Kidney tubule cell (primary cell): ENCODE results near the gene NTF3.

ENCODE experiments used
- DNase-seq: peaks from one replicate; pipeline ENCODE4 v3.0.0-alpha.2; 2018; ENCODE audit warnings: low spot score

The NTF3 gene

DNA sequence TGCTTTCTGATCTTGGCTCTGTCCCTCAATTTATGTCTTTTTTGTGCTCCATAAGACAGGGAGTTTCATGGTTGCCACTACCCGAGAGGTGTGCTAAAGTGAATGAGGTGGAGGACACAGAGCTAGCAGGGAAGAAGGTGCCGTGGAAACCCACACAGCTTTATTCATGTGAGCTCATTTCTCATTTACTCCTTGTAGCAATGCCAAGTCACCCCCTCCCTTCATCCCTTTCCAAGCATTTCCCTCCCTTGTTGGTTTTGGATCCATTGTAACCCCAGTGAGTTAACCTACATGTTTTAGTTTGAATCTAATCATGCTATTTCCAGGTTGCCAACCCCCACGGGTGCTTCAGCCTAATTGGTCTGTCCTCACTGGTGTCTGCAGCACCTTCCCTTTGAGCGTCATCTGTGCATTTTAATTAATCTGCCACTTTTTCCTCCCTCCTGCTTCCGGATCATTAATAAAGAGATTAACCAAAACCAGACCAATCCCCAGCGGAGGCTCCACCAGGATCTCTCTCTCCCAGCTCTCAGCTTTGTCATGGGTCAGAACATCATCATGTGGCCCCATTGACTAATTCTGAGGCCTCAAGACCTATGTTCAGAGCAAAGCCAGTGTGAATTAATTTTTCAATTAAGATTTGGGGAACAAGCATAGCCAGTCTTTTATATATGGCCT, 56.2 kb downstream of the NTF3 start:
- no peak for DNase-seq

DNA sequence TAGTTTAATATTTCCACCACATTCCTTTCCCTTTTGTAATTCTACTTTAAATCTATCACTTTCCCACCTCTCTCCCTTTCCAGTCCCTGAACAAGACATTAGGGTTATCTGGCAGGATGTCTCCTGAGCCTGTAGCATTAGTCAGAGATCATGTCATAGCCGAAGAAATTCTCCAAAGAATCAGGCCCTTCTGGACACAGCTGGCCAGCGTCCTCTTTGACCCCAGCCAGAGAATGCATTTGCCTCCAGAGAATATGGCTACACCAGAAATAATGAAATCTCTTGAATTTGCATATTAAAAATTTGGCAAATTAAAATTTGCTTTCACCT, 56.7 kb downstream of the NTF3 start:
- DNase-seq, result peak; percentile 7

GRCh38 chr12:5489017-5489416, 57.1 kb downstream of the NTF3 start:
- DNase-seq, result no peak

DNA sequence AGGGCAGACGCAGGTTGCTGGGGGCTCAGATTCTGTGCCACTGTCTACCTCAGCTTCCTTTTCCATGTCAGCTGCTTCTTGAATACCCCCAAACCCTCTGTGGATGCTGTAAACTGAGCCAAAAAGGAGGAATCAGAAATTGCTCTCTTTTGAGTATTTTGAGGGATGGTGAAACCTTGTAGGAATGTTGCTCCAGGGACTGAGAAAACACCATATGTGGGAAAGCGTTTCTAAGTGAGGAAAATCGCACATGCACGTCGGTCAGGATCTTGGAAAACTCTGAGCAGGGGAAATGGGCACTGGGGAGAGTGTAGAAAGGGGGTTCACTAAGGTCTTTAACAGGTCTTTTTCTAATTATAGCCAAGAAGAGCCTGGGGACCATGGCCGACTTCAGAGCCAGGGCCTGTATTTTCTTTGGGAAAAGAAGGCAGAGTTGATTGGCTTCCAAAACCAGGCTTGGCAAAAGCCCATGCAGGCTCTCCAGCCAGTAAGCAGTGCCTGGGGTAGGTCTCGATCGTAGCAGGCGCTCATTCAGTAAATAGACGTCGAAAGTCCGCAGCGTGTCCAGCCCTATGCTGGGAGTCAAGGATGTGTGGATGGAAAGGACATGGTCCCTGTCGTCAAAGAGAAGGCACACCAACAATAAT, 58.0 kb downstream of the NTF3 start:
- no peak for DNase-seq

- no peak for DNase-seq
These were observed 60.7 kb downstream of the NTF3 start for GRCh38 chr12:5492562-5492961.

- DNase-seq, result no peak
These were observed 61.1 kb downstream of the NTF3 start for GRCh38 chr12:5493018-5493417.

- no peak for DNase-seq
These were observed 62.4 kb downstream of the NTF3 start for GRCh38 chr12:5494343-5494742.

DNA sequence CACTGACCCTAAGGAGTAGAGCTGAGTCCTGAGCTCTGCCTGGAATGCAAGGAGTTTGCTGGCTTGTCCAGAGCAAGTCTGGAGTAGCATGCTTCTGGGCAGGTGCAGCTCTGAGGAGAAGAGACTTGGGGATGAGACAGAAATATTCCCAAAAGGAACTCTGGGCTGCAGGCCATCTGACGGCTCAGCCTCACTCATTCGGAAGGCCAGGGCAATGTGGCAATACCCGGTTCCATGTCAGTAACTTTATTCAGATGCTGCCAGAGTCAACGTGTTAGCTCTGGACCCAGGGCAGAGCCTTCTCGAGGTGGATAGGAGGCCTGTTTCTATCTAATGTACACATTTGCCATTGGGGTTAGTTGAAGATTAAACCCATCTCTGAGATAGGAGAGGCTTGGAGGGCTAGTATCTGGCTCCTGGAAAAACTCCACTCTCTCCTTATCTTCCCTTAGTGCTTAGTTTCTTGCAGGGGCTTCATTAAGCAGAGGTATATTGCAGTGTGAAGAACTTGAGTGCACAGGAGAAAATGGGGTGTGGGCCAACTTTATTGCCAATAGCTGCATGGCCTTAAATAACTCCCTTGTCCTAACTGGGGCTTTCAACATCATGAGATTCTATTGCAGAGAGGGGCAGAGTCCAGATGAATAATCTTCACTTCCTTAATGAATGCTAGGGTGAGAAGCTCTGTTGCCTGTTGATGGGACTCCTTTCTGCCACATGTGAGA, 65.6 kb downstream of the NTF3 start:
- peak; percentile 28 for DNase-seq

DNA sequence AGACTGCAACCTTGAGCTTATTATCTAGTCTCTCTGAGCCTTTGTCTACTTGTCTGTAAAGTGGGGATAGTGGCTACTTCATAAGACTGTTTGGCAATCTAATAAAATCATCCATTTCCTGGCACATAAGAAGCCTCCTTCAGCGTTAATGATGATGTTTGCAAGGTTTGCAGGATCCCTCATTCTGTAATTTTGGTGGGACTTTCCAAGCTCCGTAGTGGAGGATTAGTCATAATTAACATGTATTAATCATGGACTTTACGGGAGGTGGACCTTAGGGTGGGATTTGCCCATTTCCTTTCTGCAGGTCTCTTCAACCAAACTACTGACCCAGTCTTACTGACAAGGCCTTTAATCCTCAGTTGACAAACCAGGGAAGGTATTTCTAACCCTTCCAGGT, 66.2 kb downstream of the NTF3 start:
- DNase-seq, result peak; percentile 35

GRCh38 chr12:5498806-5499205, 66.9 kb downstream of the NTF3 start:
- no peak for DNase-seq

DNA sequence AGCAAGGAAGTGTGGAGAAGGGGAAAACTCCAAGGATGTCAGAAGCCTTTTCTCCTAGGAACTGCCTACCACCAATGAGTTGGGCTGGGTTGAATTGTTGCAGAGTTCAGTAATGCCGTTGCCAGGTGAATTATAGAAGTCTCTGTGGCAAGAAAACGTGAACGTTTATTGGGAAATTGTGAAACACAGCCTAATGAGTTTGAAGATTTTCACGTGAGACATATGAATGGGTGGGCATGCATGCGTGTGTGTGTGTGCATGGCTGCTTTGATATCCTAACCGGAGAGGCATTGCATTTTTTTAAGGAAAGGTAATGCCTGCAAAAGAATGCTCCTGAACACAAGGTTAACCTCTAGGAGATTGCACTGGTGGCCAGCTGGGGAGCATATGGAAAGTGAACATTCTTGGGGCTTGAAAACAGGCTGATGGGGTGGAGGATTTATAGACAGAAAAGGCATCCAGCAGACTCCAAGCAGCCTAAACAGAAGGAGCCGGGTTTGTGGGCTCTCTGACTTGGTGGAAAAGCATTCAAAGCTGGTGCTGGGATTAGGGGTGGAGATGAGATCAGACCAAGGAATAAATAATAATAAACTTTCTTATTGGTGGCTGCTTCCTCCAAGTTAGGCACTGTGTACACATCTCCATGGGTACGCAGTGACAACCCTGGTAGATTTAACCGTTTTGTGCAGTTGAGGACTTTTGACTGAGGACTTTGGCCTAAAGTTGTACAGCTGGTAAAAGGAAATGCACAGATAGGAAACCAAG, 67.8 kb downstream of the NTF3 start:
- peak; percentile 1 for DNase-seq

DNA sequence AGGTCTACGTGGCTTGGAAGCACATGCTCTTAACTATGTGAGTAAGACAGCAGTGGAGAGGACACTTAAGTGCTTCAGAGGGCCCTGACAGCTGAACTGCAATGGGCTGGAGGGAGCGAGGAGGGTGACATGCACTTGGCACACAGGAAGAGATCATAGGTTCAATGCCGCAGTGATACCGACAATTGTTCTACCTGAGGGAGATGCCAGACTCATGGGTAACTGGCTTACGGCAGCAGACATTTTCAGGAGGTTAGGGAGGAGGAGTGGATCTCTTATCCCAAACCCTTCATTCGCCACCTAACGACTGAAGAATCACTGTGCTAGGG, 68.4 kb downstream of the NTF3 start:
- DNase-seq, result no peak

- DNase-seq, result no peak
These were observed 71.9 kb downstream of the NTF3 start for GRCh38 chr12:5503774-5504173.

- no peak for DNase-seq
These were observed 73.2 kb downstream of the NTF3 start for GRCh38 chr12:5505116-5505515.

DNA sequence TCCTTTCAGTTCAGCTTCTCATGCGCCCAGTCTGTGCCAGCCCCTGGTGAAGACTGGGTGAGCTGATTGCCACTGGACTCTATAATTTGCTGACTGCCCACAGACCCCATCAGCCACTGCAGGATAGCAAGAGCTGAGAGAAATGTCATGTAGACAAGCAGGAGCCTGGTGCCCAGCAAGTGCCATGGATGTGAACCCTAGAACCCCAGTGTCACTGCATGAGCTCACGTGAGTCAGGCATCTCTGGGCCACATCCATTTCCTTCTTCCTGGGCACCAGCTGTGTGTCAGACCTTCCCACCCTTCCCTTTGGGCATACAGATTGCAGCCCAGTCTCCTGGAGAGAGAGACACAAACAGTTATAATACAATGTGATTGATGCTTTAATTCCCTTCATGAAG, 73.8 kb downstream of the NTF3 start:
- no peak for DNase-seq

DNA sequence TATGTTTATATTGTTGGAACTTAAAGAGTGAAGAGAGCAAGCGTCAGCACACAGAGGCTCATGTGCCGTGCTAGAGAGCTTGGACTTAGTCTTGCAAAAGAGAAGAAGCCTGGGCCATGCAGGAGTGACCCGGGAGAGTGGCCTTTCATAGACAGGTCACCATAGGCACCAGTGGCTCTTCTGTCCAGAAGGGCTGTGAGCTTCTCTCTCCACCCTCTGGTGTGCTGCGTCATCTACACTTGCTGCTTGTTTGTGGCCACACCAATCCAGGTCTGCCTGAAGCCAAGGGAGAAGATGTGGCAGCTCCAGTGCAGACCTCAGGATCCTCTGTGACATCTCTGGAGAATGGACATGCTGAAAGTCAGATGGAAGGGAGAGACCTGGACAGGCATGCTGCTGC, 74.4 kb downstream of the NTF3 start:
- DNase-seq, result no peak

DNA sequence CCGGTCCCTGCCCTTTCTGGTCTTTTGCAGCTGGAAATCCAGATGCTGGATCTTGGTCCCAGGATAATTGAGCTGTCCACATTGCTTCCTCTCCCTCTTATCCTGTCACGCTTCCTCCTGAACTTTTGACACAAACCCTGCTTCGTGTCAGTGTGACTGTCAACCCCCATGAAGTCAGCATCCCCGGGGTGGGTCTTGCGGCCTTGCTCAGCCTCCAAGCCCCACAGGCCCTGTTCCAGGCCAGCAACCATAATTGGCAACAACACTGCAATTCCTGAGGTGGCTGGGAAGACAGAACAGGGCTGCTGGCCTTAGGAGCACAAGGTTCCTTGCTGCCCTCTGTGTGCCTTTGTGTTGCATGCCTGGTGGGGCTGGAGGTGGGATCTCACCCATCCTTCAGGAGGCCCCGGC, 74.9 kb downstream of the NTF3 start:
- no peak for DNase-seq

DNA sequence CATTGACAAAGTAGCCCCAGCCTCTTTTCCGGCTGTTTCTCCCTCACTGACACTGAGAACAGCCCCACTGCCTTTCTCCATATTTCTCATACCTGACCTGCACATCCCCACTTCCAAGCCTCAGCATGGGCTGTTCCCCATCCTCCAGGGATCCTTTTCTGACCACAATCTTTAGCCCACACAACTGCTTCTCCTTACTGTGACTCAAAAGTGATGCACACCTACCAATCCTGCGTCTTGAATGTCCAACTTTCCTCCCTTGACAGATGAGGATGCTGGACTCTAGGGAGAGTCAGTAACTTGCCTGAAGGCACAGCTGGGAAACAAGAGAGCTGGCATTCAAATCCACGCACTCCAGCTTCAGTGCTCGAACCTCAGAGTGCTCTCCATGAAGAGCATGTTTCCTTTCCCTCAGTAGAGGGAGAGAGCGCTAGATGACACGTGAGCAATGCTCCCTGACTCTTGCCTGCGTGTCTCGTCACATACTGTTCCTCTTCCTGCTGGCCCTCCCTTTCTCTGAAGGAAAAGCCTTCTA, 75.6 kb downstream of the NTF3 start:
- no peak for DNase-seq

- DNase-seq, result no peak
These were observed 76.0 kb downstream of the NTF3 start for GRCh38 chr12:5507944-5508343.

- no peak for DNase-seq
These were observed 77.2 kb downstream of the NTF3 start for GRCh38 chr12:5509102-5509501.

GRCh38 chr12:5509557-5509956, 77.6 kb downstream of the NTF3 start:
- DNase-seq, result no peak

DNA sequence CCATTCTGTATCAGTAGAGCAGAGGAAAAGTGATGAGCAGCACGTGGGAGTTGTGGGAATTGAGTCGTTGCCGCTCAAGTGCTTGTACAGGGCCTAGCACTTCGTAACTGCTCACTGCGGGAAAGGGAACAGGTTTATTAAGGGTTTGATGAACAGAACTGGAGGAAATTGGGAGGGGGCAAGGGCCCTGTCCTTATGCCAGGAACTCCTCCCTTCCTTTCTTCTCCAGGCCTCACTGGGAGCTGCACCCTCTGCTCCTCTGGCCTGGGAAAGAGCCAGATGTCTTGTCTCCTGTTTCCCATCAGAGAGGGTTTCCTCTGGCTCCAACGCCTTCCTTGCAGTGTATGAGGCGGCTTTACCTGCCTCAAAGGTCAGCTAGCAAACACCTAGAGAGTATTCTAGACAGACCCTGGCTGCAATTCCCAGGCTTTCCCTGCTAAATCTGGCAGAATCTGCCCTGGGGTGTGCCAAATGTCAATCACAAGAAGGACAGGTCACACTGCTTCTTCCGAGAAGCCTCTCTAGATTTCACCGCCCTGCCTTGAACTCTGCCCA, 78.4 kb downstream of the NTF3 start:
- no peak for DNase-seq
